LNCaP clone FGC (cell line): Measurements from ENCODE around the gene TMEM179B.
"Not testable (repeated sequence)": the region's sequence is repeated elsewhere in the genome, so short reads cannot be mapped to it uniquely, and the experiment has no call there.

Source experiments
- DNase-seq: peaks from one replicate; pipeline ENCODE4 v3.0.0-alpha.2; 2011; ENCODE audit warnings: low read depth
- H3K4me3 ChIP-seq: 2 replicates; pipeline ENCODE4 v1.5.1; 2011; ENCODE audit warnings: mild to moderate bottlenecking, low read depth, low read length, control low read depth
- CTCF ChIP-seq: IDR thresholded peaks from 2 replicates; pipeline ENCODE4 v1.5.1; 2012; ENCODE audit warnings: mild to moderate bottlenecking; ENCODE audit not compliant: control insufficient read depth, insufficient read depth; ENCODE audit errors: extremely low read depth

TMEM179B gene

GRCh38 chr11:62787005-62787759 lies at the start of gene TMEM179B:
Gene TMEM179B, plus strand, starts transcription at chr11:62787402. Its CDS starts 30 bp downstream, at chr11:62787432.
- peak within 1 kb of the TSS; percentile 93 for H3K4me3 ChIP-seq
- peak; percentile 89 for DNase-seq
- peak; percentile 57 for TF ChIP-seq CTCF

- TF ChIP-seq CTCF, result no peak
- no peak overlapping the region for H3K4me3 ChIP-seq
- no peak for DNase-seq
These were observed 39.6 kb upstream of the TMEM179B start for GRCh38 chr11:62747475-62748160.

- DNase-seq, H3K4me3 ChIP-seq: not testable (repeated sequence)
These were observed 37.3 kb upstream of the TMEM179B start for GRCh38 chr11:62749931-62750330.

GRCh38 chr11:62752177-62752785 lies 34.9 kb upstream of the TMEM179B start:
- TF ChIP-seq CTCF, result no peak

GRCh38 chr11:62752994-62753735 lies 34.0 kb upstream of the TMEM179B start:
- H3K4me3 ChIP-seq, result peak overlapping the region; percentile 69
- no peak for TF ChIP-seq CTCF

More at GRCh38 chr11:62752177-62752785, 34.9 kb upstream of the TMEM179B start:
- H3K4me3 ChIP-seq, result no peak overlapping the region
- DNase-seq, result no peak

GRCh38 chr11:62753736-62754603 lies 33.2 kb upstream of the TMEM179B start, which contains the start of gene ZBTB3:
Gene ZBTB3, minus strand, starts transcription at chr11:62754160. Its CDS starts 496 bp downstream, at chr11:62753664.
- H3K4me3 ChIP-seq, result peak within 1 kb of the TSS; percentile 69
- DNase-seq, result peak; percentile 100
- TF ChIP-seq CTCF, result no peak

More at GRCh38 chr11:62752994-62753735, 34.0 kb upstream of the TMEM179B start:
- DNase-seq, result no peak
